H9 (cell line): ENCODE measurements around the gene TAF3. TPM values are rescaled to one million over a fixed set of nuclear protein-coding genes. Genes with fewer than 3 reads are reported as not detected.

Experiments used
- DNase-seq: peaks from one replicate; pipeline ENCODE4 v3.0.0-alpha.2; 2017
- H2AFZ ChIP-seq: one replicate; pipeline ENCODE4 v1.6.1; 2013; ENCODE audit warnings: mild to moderate bottlenecking, low read length, control low read depth, moderate library complexity
- H2AK5ac ChIP-seq: 2 replicates; pipeline ENCODE4 v1.6.1; 2013; ENCODE audit warnings: low read length, control low read depth, mixed read lengths; ENCODE audit not compliant: insufficient read length
- H2BK120ac ChIP-seq: one replicate; pipeline ENCODE4 v1.6.1; 2013; ENCODE audit warnings: low read depth, mild to moderate bottlenecking, low read length, control low read depth, inconsistent platforms; ENCODE audit not compliant: poor library complexity, severe bottlenecking
- H2BK12ac ChIP-seq: 2 replicates; pipeline ENCODE4 v1.6.1; 2013; ENCODE audit warnings: low read length, control low read depth, mixed read lengths, low read depth; ENCODE audit not compliant: insufficient read length
- H2BK15ac ChIP-seq: 2 replicates; pipeline ENCODE4 v1.6.1; 2013; ENCODE audit warnings: low read depth, low read length, control low read depth
- H2BK20ac ChIP-seq: one replicate; pipeline ENCODE4 v1.6.1; 2013; ENCODE audit warnings: low read depth, mild to moderate bottlenecking, low read length, control low read depth, inconsistent platforms; ENCODE audit not compliant: poor library complexity, severe bottlenecking
- H2BK5ac ChIP-seq: 2 replicates; pipeline ENCODE4 v1.6.1; 2013; ENCODE audit warnings: low read length, control low read depth, mixed read lengths; ENCODE audit not compliant: insufficient read length
- H3K14ac ChIP-seq: 2 replicates; pipeline ENCODE4 v1.6.1; 2013; ENCODE audit warnings: low read length, control low read depth; ENCODE audit not compliant: insufficient read depth
- H3K18ac ChIP-seq: 2 replicates; pipeline ENCODE4 v1.6.1; 2013; ENCODE audit warnings: low read depth, mild to moderate bottlenecking, mixed read lengths, low read length, control low read depth; ENCODE audit not compliant: insufficient read length
- H3K23ac ChIP-seq: 2 replicates; pipeline ENCODE4 v1.6.1; 2013; ENCODE audit warnings: low read length, control low read depth, mixed read lengths, low read depth; ENCODE audit not compliant: insufficient read length
- H3K23me2 ChIP-seq: 2 replicates; pipeline ENCODE4 v1.6.1; 2013; ENCODE audit warnings: low read depth, mild to moderate bottlenecking, mixed read lengths, low read length, control low read depth; ENCODE audit not compliant: insufficient read length, poor library complexity, severe bottlenecking
- H3K27ac ChIP-seq: 2 replicates; pipeline ENCODE4 v1.5.1; 2013; ENCODE audit warnings: low read length, control low read depth, mixed read lengths, low read depth; ENCODE audit not compliant: insufficient read length
- H3K27me3 ChIP-seq: 2 replicates; pipeline ENCODE4 v1.6.1; 2013; ENCODE audit warnings: low read length, control low read depth, inconsistent platforms; ENCODE audit not compliant: insufficient read depth
- H3K4ac ChIP-seq: 2 replicates; pipeline ENCODE4 v1.6.1; 2013; ENCODE audit warnings: low read depth, mild to moderate bottlenecking, control low read depth, inconsistent platforms, low read length, moderate library complexity
- H3K4me1 ChIP-seq: 2 replicates; pipeline ENCODE4 v1.6.1; 2013; ENCODE audit warnings: low read length, control low read depth, inconsistent platforms; ENCODE audit not compliant: insufficient read depth
- H3K4me2 ChIP-seq: 2 replicates; pipeline ENCODE4 v1.6.1; 2013; ENCODE audit warnings: low read length, control low read depth, mixed read lengths; ENCODE audit not compliant: insufficient read length, insufficient read depth
- H3K56ac ChIP-seq: 2 replicates; pipeline ENCODE4 v1.6.1; 2013; ENCODE audit warnings: low read depth, mild to moderate bottlenecking, mixed read lengths, low read length, control low read depth; ENCODE audit not compliant: insufficient read length
- H3K79me1 ChIP-seq: 2 replicates; pipeline ENCODE4 v1.6.1; 2013; ENCODE audit warnings: low read depth, mild to moderate bottlenecking, moderate library complexity, low read length, control low read depth, inconsistent platforms; ENCODE audit not compliant: insufficient read depth, poor library complexity, severe bottlenecking
- H3K79me2 ChIP-seq: 2 replicates; pipeline ENCODE4 v1.6.1; 2013; ENCODE audit warnings: low read length, control low read depth, inconsistent platforms; ENCODE audit not compliant: insufficient read depth
- H3K9ac ChIP-seq: 2 replicates; pipeline ENCODE4 v1.6.1; 2013; ENCODE audit warnings: low read length, control low read depth, mixed read lengths; ENCODE audit not compliant: insufficient read length; ENCODE audit errors: extremely low read depth
- H3K9me3 ChIP-seq: one replicate; pipeline ENCODE4 v1.6.1; 2013; ENCODE audit warnings: low read depth, low read length, inconsistent platforms; ENCODE audit not compliant: control insufficient read depth
- H3T11ph ChIP-seq: one replicate; pipeline ENCODE4 v1.6.1; 2013; ENCODE audit warnings: mild to moderate bottlenecking, low read length, control low read depth, inconsistent platforms
- H4K20me1 ChIP-seq: one replicate; pipeline ENCODE4 v1.6.1; 2013; ENCODE audit not compliant: control insufficient read depth, insufficient read length, insufficient read depth
- H4K5ac ChIP-seq: 2 replicates; pipeline ENCODE4 v1.6.1; 2013; ENCODE audit warnings: low read depth, mild to moderate bottlenecking, mixed read lengths, low read length, control low read depth; ENCODE audit not compliant: insufficient read length
- H4K8ac ChIP-seq: replicated peaks from 2 replicates; pipeline ENCODE4 v1.6.1; 2013; ENCODE audit warnings: low read length, control low read depth, mixed read lengths, low read depth; ENCODE audit not compliant: insufficient read length
- H4K91ac ChIP-seq: 2 replicates; pipeline ENCODE4 v1.6.1; 2013; ENCODE audit warnings: low read depth, mild to moderate bottlenecking, moderate library complexity, mixed read lengths, low read length, control low read depth; ENCODE audit not compliant: insufficient read length
- H3K27ac Mint-ChIP-seq, 3 experiments: 2 replicates in 2 of 3; 3 replicates in 1 of 3; pipeline ENCODE4 v1.8.0; 2020 to 2021; ENCODE audit warnings: mixed read lengths in 3 of 3, mild to moderate bottlenecking in 1 of 3, moderate library complexity in 1 of 3
- H3K27me3 Mint-ChIP-seq: 2 replicates; pipeline ENCODE4 v1.8.0; 2021; ENCODE audit warnings: low read depth, mild to moderate bottlenecking, moderate library complexity, mixed read lengths
- H3K36me3 Mint-ChIP-seq, 3 experiments: 2 replicates in 2 of 3; 3 replicates in 1 of 3; pipeline ENCODE4 v1.8.0; 2020 to 2021; ENCODE audit warnings: low read depth in 3 of 3, mixed read lengths in 3 of 3; ENCODE audit not compliant: insufficient read depth in 1 of 3
- H3K4me1 Mint-ChIP-seq, 2 experiments: 2 replicates each; pipeline ENCODE4 v1.8.0; 2020; ENCODE audit warnings: mixed read lengths in 2 of 2
- H3K4me3 Mint-ChIP-seq, 2 experiments: 2 replicates in 1 of 2; 3 replicates in 1 of 2; pipeline ENCODE4 v1.8.0; 2020 to 2021; ENCODE audit warnings: mild to moderate bottlenecking in 2 of 2, mixed read lengths in 2 of 2, moderate library complexity in 1 of 2
- H3K9me3 Mint-ChIP-seq, 2 experiments: 2 replicates in 1 of 2; 3 replicates in 1 of 2; pipeline ENCODE4 v1.8.0; 2020; ENCODE audit warnings: mild to moderate bottlenecking in 2 of 2, mixed read lengths in 2 of 2, moderate library complexity in 1 of 2
- WGBS: extraction: QIAGEN DNeasy Blood & Tissue Kit; methylation state at CpG from one replicate; pipeline ENCODE4 v1.1.7; 2013; ENCODE audit warnings: missing lambda C conversion rate, low lambda C conversion rate, mixed read lengths; ENCODE audit not compliant: insufficient read length; ENCODE audit errors: extremely low coverage; 5-methylcytosine and 5-hydroxymethylcytosine counted together
- total RNA-seq: library from RNA; stranded (reverse); gene quantifications from 2 replicates; pipeline ENCODE4 v1.2.1, GENCODE V29; 2021
- TF ChIP-seq, protein P1 (sequence below): fragments of 200-600 bp; sonication (generic); conservative IDR thresholded peaks from 3 replicates; pipeline ENCODE4 v1.8.0; 2021; ENCODE audit warnings: antibody characterized with exemption, mild to moderate bottlenecking

The TAF3 gene
- total RNA-seq, 1 experiment from 2014 or later, result 10.2 TPM

- H3K23ac ChIP-seq, result no peak overlapping the region
- H4K91ac ChIP-seq, result no peak overlapping the region
- peaks cover 2% of the 10 kb centered on the region for H3K23me2 ChIP-seq
- no peak overlapping the region for H2BK5ac ChIP-seq
- no peak overlapping the region for H3T11ph ChIP-seq
- Mint-ChIP-seq H3K27me3 (peaks cover 96% of the 10 kb centered on the region), H3K4me1 (peaks cover 9 to 26% of the 10 kb centered on the region in 2 experiments), H3K9me3 (peaks cover 3 to 18% of the 10 kb centered on the region in 2 experiments), H3K36me3 (no peaks in the 10 kb centered on the region; a peak in 1 of 7 replicates), H3K4me3 (peak overlapping the region in 1 of 2 experiments; percentile 77; a peak in 3 of 5 replicates), H3K27ac (no peak overlapping the region)
- H3K9ac ChIP-seq, result no peak overlapping the region
- H2BK20ac ChIP-seq, result no peak overlapping the region
- no peak overlapping the region for H3K14ac ChIP-seq
- no peak overlapping the region for H3K56ac ChIP-seq
- H3K4me2 ChIP-seq, result peak overlapping the region; percentile 46
- no CpG with 5 or more reads among the region's 45 CpGs for WGBS
- no peak overlapping the region for H3K4ac ChIP-seq
- no peak overlapping the region for H2AFZ ChIP-seq
- H3K79me1 ChIP-seq, result no peaks in the 10 kb centered on the region
- no peak overlapping the region for H3K18ac ChIP-seq
- H3K4me1 ChIP-seq, result peaks cover 5% of the 10 kb centered on the region; the same call in 1 of the 2 replicates
- no peak overlapping the region for H4K5ac ChIP-seq
- peak; percentile 60 for DNase-seq
- H3K9me3 ChIP-seq, result no peaks in the 10 kb centered on the region
- no peak overlapping the region for H2BK12ac ChIP-seq
- no peak overlapping the region for H3K27ac ChIP-seq
- TF ChIP-seq, protein P1, sequence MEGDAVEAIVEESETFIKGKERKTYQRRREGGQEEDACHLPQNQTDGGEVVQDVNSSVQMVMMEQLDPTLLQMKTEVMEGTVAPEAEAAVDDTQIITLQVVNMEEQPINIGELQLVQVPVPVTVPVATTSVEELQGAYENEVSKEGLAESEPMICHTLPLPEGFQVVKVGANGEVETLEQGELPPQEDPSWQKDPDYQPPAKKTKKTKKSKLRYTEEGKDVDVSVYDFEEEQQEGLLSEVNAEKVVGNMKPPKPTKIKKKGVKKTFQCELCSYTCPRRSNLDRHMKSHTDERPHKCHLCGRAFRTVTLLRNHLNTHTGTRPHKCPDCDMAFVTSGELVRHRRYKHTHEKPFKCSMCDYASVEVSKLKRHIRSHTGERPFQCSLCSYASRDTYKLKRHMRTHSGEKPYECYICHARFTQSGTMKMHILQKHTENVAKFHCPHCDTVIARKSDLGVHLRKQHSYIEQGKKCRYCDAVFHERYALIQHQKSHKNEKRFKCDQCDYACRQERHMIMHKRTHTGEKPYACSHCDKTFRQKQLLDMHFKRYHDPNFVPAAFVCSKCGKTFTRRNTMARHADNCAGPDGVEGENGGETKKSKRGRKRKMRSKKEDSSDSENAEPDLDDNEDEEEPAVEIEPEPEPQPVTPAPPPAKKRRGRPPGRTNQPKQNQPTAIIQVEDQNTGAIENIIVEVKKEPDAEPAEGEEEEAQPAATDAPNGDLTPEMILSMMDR, result no peak
- no peaks in the 10 kb centered on the region for H4K20me1 ChIP-seq
- H2BK15ac ChIP-seq, result no peak overlapping the region
- no peak overlapping the region for H2BK120ac ChIP-seq
- H3K79me2 ChIP-seq, result no peaks in the 10 kb centered on the region
- peaks cover 63% of the 10 kb centered on the region for H3K27me3 ChIP-seq
- H2AK5ac ChIP-seq, result no peak overlapping the region
- H4K8ac ChIP-seq, result no peak overlapping the region
Measured at GRCh38 chr10:8033812-8034465, 215.6 kb downstream of the TAF3 start.
